GM18858 (cell line): Measurements from ENCODE around the gene MED17.
"Not testable (repeated sequence)": the region's sequence is repeated elsewhere in the genome, so short reads cannot be mapped to it uniquely, and the experiment has no call there.

Experiments used
- ATAC-seq: cut with Tn5 transposase; IDR thresholded peaks from one replicate; pipeline ENCODE4 v1.9.1; 2021; ENCODE audit not compliant: unreplicated experiment

Gene MED17

GRCh38 chr11:93784145-93784934 is at the start of gene MED17:
TSS of gene MED17 (plus strand) at chr11:93784282. CDS start at chr11:93784514, 232 bp downstream.
- ATAC-seq: peak; percentile 93

- ATAC-seq: no peak
Measured at GRCh38 chr11:93734427-93735222, 49.5 kb upstream of the MED17 start.

- no peak for ATAC-seq
Measured at GRCh38 chr11:93735627-93736026, 48.5 kb upstream of the MED17 start.

- ATAC-seq: no peak
Measured at GRCh38 chr11:93736129-93736528, 48.0 kb upstream of the MED17 start.

- no peak for ATAC-seq
Measured at GRCh38 chr11:93737904-93738612, 46.0 kb upstream of the MED17 start.

- ATAC-seq: no peak
Measured at GRCh38 chr11:93738647-93739081, 45.4 kb upstream of the MED17 start.

- no peak for ATAC-seq
Measured at GRCh38 chr11:93740031-93740729, 43.9 kb upstream of the MED17 start.

- ATAC-seq: peak; percentile 20
Measured at GRCh38 chr11:93740730-93741093, 43.4 kb upstream of the MED17 start.

GRCh38 chr11:93741094-93741881 is 42.8 kb upstream of the MED17 start, which contains the start of the genes C11orf54 and TAF1D:
TSS of gene C11orf54 (plus strand) at chr11:93741672. CDS start at chr11:93747394, 5,722 bp downstream.
TSS of gene TAF1D (minus strand) at chr11:93741495. CDS start at chr11:93739304, 2,191 bp downstream.
- ATAC-seq: peak; percentile 78

GRCh38 chr11:93741882-93742226 is 42.2 kb upstream of the MED17 start:
- peak; percentile 5 for ATAC-seq

GRCh38 chr11:93743291-93743690 is 40.8 kb upstream of the MED17 start:
- ATAC-seq: no peak

- ATAC-seq: no peak
Measured at GRCh38 chr11:93744669-93745004, 39.4 kb upstream of the MED17 start.

- ATAC-seq: not testable (repeated sequence)
Measured at GRCh38 chr11:93745005-93745755, 38.9 kb upstream of the MED17 start.

- ATAC-seq: no peak
Measured at GRCh38 chr11:93746101-93746500, 38.0 kb upstream of the MED17 start.

GRCh38 chr11:93747122-93747521 is 37.0 kb upstream of the MED17 start:
- peak; percentile 82 for ATAC-seq

GRCh38 chr11:93751001-93751400 is 33.1 kb upstream of the MED17 start:
- ATAC-seq: no peak

- ATAC-seq: no peak
Measured at GRCh38 chr11:93753241-93753640, 30.8 kb upstream of the MED17 start.

GRCh38 chr11:93756748-93757147 is 27.3 kb upstream of the MED17 start:
- ATAC-seq: no peak

- ATAC-seq: no peak
Measured at GRCh38 chr11:93757301-93757700, 26.8 kb upstream of the MED17 start.
